ENCODE data around the gene PTPN14. TPM values are rescaled to one million over a fixed set of nuclear protein-coding genes. Genes with fewer than 3 reads are reported as not detected.
"Not testable (repeated sequence)": the region's sequence is repeated elsewhere in the genome, so short reads cannot be mapped to it uniquely, and the experiment has no call there.

Gene PTPN14
- total RNA-seq, 4 donors from 2014 or later = 59.4 to 118 (median 66.1) TPM

DNA sequence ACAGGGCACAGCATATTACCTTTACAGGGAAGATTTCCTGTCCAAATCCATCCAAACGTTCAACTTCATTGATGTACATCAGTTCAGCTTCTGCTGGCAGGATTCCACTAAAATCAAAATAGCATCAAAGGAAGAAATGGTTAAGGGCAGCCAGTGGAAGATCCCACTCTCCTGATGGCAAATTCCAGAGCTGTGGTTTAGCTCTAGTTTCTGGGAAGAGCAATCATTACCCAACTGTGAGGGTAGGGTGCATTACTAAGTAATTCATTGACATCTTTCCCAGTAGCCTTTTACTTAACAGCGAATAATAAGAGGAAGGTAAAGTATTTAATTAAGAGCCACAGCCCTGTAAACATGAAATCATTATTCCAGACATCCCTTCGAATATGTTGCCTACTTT is 149.7 kb downstream of the PTPN14 start:
- WGBS, 2 donors = 54 to 61% methylated on average over 3 of the region's 3 CpGs

DNA sequence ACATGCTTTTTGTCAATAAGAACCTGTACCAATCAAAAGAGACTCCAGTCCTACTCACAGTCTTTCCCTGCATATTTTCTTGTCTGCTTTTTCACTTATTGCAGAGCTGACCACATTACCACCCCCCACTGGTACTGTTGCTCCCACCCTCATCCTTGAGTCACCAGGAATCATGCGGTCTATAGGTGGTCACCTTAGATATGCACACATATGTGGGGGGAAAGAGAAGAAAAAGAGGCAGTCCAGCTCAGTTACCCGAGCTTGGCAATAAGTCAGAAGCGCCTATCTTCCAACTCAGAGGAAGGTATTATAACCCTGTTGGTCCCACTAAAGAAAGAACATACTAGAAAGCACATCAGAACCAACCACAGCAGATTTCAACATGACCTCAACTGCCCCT is 151.3 kb downstream of the PTPN14 start:
- DNase-seq (ENCODE audit: low spot score in 2 of 2) = no peak
- TF ChIP-seq, protein P1, sequence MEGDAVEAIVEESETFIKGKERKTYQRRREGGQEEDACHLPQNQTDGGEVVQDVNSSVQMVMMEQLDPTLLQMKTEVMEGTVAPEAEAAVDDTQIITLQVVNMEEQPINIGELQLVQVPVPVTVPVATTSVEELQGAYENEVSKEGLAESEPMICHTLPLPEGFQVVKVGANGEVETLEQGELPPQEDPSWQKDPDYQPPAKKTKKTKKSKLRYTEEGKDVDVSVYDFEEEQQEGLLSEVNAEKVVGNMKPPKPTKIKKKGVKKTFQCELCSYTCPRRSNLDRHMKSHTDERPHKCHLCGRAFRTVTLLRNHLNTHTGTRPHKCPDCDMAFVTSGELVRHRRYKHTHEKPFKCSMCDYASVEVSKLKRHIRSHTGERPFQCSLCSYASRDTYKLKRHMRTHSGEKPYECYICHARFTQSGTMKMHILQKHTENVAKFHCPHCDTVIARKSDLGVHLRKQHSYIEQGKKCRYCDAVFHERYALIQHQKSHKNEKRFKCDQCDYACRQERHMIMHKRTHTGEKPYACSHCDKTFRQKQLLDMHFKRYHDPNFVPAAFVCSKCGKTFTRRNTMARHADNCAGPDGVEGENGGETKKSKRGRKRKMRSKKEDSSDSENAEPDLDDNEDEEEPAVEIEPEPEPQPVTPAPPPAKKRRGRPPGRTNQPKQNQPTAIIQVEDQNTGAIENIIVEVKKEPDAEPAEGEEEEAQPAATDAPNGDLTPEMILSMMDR (IDR thresholded peaks at IDR 0.05) = no peak
- TF ChIP-seq POLR2A (IDR thresholded peaks at IDR 0.05) = no peak
- 92 to 94% methylated on average over 3 of the region's 3 CpGs for WGBS, 2 donors
- intact Hi-C loops (cut with DNase I; ENCODE audit: low total_unique reads) = no loop called here
- H3K4me3 ChIP-seq (ENCODE audit: low read depth, poor library complexity, severe bottlenecking) = no peak overlapping the region

More for the DNA sequence above, 149.7 kb downstream of the PTPN14 start:
- DNase-seq (ENCODE audit: low spot score in 2 of 2) = no peak
- no peak overlapping the region for H3K4me3 ChIP-seq (ENCODE audit: low read depth, poor library complexity, severe bottlenecking)
- no peak for TF ChIP-seq POLR2A (IDR thresholded peaks at IDR 0.05)
- TF ChIP-seq, protein P1 (IDR thresholded peaks at IDR 0.05) = no peak
- intact Hi-C loops (cut with DNase I; ENCODE audit: low total_unique reads) = no loop called here

- WGBS, 2 donors = 92 to 95% methylated on average over 6 of the region's 6 CpGs
- H3K4me3 ChIP-seq (ENCODE audit: low read depth, poor library complexity, severe bottlenecking) = no peak overlapping the region
- TF ChIP-seq POLR2A (IDR thresholded peaks at IDR 0.05) = no peak
- TF ChIP-seq, protein P1 (IDR thresholded peaks at IDR 0.05) = no peak
- no peak for DNase-seq (ENCODE audit: low spot score in 2 of 2)
- intact Hi-C loops (cut with DNase I; ENCODE audit: low total_unique reads) = no loop called here
Measured at GRCh38 chr1:214398490-214398889, 152.9 kb downstream of the PTPN14 start.

GRCh38 chr1:214397497-214397896 is 153.9 kb downstream of the PTPN14 start:
- TF ChIP-seq, protein P1 (IDR thresholded peaks at IDR 0.05) = no peak
- no peak for TF ChIP-seq POLR2A (IDR thresholded peaks at IDR 0.05)
- 67 to 75% methylated on average over 2 of the region's 2 CpGs for WGBS, 2 donors
- intact Hi-C loops (cut with DNase I; ENCODE audit: low total_unique reads) = no loop called here
- no peak for DNase-seq (ENCODE audit: low spot score in 2 of 2)
- H3K4me3 ChIP-seq (ENCODE audit: low read depth, poor library complexity, severe bottlenecking) = no peak overlapping the region

DNA sequence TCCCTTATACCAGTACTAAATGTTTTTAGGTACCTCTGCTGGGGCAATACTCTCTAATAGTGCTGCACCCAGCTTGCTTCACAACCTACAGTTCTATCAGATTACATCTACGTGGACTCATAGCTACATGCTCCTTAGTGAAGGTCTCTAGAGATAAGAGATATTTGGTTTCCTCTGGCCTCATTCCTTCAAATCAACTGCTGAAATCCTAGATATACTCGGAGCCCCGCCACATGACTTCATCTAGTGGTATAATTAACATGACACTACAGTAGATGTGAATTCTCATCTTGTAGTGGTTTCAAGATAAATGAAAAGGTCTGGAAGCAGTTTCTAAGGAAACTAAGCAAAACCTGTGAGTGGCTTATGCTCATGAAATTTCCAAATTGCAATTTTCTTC is 155.1 kb downstream of the PTPN14 start:
- intact Hi-C loops (cut with DNase I; ENCODE audit: low total_unique reads) = no loop called here
- WGBS, 2 donors = 88 to 90% methylated on average over 3 of the region's 3 CpGs

DNA sequence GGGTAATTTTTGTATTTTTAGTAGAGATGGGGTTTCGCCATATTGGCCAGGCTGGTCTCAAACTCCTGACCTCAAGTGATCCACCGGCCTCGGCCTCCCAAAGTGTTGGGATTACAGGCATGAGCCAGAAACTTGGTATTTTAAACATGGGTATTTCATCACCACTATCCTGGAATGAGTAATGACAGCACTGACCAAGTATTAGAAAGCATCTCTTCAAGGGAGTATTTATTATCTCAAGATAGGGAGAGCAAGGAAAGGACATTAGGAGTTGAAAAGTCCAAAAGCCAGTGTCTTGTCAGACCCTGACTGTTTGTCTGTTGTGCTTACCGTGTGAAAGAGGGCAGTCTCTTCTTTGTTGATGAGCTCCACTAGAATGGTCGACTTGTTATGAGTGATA is 156.8 kb downstream of the PTPN14 start:
- DNase-seq (ENCODE audit: low spot score in 2 of 2); H3K4me3 ChIP-seq (ENCODE audit: low read depth, poor library complexity, severe bottlenecking); intact Hi-C loops (cut with DNase I; ENCODE audit: low total_unique reads): not testable (repeated sequence)
- WGBS, 2 donors = 93 to 96% methylated on average over 5 of the region's 5 CpGs

More for the DNA sequence above, 155.1 kb downstream of the PTPN14 start:
- TF ChIP-seq POLR2A (IDR thresholded peaks at IDR 0.05) = no peak
- TF ChIP-seq, protein P1 (IDR thresholded peaks at IDR 0.05) = no peak
- DNase-seq (ENCODE audit: low spot score in 2 of 2) = no peak
- H3K4me3 ChIP-seq (ENCODE audit: low read depth, poor library complexity, severe bottlenecking) = no peak overlapping the region

Data from lower leg skin (tissue), 4 donors.